Measurements from ENCODE around the gene MRPL54.

Gene MRPL54

DNA sequence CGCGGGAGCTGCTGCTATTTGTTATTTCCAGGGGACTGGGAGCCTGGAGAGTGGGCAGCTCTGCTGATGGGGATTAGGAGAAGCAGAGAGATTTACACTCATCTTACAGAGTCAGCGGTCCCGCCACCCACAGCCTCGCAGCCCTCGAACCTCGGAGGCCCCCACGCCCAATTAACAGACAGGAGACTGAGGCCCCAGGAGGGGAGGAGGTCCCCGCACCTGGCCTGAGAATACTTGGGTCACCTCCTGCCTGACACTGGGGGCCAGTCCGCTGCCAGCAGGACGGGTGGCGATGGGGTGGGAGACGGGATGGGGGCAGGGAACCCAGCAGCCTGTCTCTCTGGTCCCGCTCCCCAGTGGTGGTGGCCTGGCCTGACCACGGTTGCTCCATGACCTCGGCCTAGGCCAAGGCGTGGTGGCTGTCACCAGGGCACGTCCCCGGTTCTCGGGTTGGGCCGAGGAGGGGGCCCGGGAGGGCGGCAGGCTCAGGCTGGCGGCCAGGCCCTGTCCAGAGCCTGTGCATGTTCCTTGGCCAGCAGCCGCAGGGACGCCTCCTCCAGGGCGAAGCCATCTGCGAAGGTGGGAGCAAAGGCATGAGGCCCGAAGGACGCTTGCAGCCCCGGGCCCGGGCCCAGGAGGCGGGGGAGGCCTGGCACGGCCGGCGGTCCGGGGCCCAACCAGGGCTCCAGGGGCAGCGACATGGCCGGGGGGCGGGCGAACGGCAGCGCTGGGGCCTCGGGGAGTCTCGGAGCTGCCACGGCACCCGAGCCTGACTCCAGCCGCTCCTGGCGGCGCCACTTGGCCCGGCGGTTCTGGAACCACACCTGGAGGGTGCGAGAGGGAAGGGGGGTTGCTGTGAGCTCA lies 7.9 kb downstream of the MRPL54 start:
- no peak for DNase-seq

DNA sequence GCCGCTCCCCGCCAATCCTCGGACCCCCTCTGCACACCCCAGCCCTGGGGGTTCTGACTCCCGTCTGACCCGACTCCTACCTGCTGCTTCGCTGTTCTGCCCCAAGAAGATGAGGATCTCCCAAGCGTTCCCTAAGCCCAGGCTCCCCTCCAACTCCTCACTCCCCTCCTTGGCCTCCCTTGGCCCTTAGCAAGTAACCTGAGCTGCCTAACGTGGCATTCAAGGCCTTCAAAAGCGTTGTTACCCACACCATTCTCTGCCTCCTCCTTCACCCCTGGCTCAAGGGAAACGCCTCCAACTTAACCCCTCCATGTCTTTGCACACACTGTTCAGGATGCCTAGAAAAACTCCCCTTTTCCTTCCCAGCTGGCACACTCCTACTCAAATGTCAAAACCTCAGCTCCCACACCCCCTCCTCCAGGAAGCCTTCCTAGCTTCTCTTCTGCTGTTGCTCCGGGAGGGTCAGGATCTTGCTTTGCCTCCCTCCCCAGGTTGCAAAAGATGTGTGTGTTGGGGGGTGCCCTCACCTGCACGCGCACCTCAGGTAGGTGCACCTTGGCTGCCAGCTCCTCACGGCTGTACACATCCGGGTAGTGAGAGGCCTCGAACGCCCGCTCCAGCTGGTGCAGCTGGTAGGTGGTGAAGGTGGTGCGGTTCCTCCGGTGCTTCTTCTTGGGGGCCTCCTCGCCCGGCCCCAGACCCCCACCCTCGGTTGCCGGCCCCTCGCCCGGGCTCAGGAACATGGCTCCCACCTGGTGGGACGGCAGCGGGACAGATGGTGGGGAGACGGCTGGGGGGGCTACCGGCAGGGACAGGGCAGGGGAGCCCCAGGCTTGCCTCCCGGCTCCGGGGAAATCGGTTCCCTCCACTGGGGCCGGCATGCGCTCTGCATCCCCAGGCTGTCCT lies 8.8 kb downstream of the MRPL54 start:
- DNase-seq, result no peak

DNA sequence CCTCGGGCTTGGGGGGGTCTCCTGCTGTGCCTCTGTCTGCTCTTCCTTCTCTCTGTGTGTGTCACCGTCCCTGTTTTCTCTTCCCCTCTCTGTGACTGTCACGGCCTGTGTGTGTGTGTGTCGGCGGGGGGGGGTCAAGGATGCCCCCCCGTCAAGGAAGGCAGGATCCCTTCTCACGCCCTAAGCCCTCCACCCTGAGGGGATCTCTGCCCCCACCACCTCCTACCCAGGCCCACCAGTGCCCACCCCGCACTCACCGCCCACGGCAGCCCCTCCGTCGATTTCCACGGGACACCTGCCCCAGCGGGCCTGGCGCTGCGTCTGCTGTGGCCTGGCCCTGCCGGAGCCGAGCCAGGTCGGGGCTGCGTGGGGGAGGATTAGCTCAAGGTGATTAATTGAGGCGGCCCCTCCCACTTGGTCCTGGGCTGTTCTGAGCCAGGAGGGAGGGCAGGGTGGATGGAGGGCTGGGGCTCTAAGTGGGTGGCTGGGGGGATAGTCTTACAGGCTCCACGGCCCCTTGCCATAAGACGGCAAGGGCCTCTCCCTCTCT lies 9.5 kb downstream of the MRPL54 start, which contains the start of gene RAX2:
RAX2 (minus strand) TSS at position 323 of the 550 bp plus-strand sequence. CDS start 486 bp downstream, outside the sequence.
- DNase-seq, result no peak

DNA sequence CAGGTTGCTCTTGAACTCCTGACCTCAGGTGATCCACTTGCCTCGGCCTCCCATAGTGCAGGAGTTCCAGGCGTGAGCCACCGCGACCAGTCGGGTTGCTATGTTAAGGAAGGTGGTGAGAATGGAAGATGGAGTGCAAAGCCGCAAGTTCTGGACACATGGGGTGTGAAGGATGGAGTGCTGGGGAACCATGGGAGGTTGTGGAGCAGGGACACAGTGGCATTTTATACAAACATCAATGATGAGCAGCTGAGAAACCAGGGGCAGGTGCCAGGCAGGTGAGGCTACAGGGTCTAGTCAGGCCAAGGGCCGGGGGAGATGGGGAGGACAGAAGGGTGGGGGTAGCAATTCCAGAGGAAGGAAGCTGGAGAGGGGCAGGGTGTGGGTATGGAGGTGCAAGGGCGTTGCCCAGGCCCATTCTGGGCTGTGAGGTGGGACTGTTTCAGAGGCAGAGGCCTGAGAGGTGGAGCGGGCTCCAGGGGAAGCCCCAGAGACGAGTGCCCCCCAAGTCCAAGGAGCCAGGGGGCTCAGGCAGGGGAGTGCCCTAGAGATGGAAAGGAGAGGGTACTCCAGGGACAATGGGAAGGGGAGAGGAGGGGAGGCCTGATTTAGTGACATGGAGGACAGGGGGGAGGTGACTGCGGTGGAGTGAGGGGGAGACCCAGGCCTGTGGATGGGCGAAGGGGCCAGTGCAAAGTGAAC lies 11.5 kb downstream of the MRPL54 start:
- no peak for DNase-seq

DNA sequence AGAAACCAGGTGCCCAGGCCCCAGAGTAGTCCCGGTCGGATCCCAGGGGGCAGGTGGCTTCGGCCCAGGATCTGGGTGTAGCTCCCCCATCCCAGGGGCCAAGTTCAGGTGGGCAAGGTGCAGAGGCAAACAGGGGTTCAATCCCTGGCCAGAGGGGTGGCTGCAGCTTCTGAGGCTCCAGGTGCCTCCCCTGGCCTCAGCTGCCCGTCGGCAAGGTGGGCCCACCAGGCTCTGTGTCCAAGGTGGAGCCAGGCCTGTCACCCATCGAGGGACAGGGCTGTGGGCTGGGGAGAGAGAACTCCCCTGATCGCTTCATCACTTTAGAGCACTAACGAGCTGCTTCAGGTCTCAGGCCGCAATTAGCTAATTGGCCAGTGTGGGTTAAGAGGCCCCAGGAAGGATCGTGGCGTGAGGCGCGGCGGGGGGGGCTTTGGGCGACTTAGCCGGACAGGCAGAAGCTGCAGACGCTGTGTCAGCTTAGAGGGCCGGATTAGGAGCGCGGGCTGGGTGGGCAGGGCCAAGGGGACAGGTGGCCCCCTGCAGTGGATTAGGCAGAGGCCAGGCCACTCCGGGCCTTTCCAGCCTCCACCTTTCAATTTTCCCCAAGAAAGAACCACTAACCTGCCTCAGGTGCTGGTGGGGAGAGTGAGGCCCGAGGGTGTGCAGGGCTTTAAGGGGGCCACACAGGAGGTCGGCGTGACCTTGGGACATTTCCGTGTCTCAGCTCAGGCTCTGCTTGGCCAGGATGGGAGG lies 12.3 kb downstream of the MRPL54 start:
- no peak for DNase-seq

DNA sequence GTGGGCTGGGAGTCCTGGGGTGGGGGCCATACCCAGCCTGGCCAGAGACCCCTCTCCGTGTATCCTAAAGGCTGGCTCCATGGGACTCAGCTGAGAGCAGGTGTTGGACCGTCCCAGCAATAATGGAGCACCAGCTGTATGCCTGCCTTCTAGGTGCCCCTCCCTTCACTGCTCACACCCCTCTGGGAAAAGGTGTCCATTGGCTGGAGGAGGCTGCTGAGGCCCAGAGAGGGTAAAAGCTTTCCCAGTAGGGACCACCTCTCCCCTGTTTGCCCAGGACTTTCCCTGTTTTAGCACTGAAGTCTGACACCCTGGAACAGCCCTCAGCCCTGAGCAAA lies 12.9 kb downstream of the MRPL54 start:
- DNase-seq, result no peak

DNA sequence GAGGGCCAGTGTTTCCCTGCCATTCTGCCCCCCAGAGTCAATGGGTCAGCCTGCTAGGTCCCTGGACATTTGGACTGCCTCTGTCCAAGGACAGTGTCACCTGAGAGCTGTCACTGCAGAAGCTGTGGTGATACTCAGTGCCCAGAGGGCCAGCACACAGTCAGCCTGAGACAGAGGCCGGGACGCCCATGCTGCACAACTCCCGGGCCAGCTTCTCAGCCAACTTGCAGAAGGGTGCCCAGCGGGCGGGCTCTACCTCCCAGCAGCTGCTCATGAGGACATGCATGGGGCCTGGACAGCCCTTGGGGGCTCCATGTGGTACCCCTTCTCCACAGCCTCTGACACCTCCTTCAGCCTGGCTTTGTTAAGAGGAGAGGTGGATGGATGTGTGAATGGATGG lies 13.3 kb downstream of the MRPL54 start:
- no peak for DNase-seq

DNA sequence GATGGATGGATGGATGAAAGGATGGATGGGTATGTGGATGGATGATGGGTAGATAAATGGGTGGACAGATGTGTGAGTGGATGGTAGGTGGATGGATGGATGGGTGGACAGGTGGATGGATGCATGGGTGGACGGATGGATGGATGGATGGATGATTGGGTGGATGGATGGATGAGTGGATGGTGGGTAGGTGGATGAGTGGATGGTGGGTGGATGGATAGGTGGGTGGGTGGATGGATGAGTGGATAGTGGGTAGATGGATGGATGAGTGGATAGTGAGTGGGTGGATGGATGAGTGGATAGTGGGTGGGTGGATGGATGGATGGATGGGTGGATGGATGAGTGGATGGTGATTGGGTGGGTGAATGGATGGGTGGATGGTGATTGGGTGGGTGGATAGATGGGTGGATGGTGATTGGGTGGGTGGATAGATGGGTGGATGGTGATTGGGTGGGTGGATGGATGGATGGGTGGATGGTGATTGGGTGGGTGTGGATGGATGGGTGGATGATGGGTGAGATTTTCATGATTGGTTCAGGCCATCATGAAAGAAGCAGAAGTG lies 14.1 kb downstream of the MRPL54 start:
- no peak for DNase-seq

DNA sequence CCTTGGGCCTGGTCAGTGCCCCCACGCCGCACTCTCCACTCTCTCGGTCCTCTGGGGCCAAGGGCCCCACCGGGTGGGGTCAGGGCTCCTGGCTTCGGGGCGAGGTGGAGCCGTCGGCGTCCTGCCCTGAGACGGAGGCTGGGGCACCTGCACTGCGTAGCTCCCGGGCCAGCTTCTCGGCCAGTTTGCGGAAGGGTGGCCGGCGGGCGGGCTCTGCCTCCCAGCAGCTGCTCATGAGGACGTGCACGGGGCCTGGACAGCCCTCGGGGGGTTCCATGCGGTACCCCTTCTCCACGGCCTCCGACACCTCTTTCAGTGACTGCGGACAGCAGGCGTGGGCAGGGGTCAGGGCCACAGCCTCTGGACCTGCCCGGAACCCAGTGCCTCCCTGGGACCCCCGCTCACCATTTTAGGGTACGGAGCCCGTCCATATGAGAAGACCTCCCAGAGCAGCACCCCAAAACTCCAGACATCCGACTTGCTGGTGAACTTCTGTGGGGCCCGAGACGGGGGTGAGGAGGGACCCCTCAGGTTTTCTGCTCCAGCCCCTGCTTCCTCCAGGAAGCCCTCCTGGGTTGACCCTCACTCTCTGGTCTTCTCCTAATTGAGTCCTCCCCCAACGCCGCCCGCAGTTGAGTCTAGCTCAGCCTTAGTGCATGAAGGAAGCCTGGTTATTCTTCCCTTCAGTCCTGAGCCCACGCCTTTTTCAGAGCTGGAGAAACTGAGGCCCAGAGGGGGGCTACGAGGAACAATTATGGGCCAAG lies 15.8 kb downstream of the MRPL54 start:
- no peak for DNase-seq

DNA sequence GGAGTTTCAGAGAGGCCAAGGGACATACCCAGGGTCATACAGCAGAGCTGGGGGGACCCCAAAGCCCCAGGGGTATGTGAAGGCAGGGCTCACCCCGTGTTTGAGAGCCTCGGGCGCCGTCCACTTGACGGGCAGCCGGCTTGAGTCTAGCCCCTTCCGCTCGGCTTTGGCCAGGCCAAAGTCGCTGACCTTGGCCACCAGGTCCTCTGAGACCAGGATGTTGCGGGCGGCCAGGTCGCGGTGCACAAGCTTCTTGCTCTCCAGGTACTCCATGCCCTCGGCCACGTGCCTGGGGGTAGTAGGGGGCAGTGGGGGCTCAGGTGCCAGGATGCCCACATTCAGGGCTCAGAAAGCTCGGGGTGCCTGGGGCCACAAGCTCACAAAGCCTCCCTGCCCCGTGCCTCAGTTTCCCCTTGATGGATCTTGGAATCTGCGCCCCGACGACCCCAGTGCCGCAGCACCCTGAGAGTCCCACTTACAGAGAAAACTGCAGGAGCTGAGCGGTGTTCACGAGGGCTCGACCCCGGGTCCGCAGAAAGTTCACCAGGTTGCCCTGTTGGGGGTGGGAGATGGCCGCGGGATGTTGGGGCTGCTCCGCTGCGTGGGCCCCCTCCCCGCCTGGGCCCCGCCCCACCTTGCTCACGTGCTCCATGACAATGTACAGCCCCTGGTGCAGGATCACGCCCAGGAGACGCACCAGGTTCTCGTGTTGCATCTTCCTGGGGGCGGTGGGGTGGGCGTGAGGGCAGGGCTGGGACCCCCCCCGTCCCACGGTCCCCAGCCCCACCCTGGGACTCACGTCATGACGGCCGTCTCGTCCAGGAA lies 16.6 kb downstream of the MRPL54 start:
- no peak for DNase-seq

DNA sequence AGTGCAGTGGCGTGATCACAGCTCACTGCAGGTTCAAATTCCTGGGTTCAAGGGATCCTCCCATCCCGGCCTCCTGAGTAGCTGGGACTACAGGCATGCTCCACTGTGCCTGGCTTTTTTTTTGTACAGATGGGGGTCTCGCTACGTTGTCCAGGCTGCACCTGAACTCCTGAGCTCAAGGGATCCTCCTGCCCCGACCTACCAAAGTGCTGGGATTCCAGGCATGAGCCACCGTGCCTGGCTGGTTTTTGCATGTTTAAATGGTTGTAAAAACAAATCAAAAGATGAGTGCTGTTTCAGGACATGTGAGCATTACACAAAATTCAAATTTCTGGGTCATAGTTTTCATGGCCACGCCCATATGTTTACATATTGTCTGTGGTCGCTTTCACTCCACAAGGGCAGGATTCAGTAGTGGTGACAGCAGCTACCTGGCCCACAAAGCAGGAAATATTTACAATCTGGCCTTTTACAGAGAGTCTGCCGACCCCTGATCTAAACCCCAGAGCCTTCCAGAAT lies 18.4 kb downstream of the MRPL54 start:
- no peak for DNase-seq

DNA sequence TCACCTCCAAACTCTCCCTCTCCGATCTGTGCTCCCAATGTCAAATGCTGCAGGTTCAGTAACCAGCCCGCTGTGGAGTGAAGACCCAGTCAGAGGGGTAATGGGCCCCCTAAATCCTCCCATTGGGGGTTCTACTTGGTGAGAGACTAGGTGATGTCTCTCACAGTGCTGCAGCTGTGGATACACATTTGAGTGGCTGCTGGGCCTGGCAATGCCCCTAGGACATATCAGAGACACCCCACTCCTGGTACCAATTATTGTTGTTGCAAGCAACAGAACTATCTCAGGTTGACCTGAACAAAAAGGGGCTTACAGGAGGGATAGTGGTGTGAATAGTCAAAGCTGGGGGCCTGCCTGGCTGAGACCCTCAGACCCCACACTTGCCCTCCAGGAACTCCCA lies 19.1 kb downstream of the MRPL54 start:
- no peak for DNase-seq

DNA sequence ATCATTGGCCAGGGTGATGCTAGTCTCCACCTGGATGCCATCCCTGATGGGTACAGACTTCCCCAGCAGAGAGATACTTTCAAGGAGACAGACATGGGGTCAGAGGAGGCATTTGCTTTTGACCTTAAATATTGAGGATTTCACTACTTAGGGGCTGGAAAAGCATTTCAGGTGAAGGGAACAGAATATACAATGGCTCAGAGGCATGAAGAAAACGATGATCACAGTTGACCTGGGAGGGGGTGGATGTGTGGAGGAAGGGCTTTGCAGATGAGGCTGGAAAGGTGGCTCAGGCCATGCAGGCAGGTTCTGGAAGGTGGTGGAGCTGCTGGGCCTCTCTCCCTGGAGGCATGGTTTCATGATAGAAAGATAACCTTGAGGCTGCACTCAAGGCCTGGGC lies 19.8 kb downstream of the MRPL54 start:
- DNase-seq, result no peak

DNA sequence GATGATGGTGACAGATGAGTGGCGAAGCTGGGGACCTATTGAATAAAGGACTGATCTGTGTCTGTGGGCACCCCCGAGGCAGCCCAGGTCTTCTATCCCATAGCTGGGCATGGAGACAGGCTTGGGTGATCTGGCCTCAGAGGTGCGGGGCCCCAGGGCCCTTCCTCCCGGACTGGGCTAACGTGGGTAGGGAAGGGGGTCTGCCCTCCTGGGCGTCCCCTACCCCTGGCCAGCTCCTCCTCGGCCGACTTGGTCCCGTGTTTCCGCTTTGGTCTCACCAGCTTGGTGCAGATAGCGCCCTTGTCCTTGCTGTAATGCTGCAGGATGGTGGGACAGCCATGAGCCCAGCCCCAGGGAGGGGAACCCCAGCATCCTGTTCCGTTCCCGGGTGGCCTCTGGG lies 20.4 kb downstream of the MRPL54 start:
- DNase-seq, result no peak

DNA sequence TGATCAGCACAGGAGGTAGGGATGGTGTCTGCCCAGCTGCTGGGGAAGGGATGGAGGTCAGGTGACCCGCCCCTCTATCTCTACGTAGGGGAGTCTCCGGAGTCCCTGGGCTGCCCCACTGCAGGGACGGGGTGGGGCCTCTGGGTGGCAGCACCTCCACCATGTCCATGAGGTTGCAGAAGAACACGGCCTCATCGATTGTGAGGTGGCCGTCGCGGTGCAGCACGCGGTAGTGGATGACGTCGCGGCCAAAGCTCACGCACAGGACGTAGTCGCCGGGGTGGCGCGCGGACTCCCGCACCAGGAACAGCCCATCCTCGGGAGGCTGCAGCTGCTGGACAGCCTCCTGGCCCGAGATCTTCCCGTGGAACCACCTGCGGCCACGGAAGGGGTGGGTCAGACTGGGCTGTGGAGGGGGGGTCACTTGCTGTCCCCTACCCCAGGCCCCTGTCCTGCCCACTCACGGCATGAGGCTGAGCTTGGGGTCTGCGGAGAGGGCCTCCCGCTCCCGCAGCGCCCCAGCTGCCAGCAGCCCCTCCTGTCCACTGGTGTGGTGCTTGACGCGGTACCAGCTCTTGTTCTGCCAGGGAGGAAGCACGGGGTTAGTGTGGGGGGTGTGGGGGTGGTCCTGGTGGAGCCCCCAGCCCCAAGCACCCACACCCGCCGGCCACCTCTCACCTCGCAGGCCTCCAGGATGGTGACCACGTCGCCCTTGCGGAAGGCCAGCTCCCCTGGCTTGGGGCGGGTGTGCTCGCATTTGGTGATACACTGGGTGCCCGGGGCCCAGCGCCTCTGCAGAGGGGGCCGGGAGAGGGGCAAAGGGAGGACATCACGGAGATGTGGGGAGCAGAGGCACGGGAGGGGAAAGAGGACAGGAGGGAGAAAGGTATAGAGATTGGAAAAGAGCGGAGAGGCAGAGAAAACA lies 21.4 kb downstream of the MRPL54 start:
- DNase-seq, result peak; percentile 28

DNA sequence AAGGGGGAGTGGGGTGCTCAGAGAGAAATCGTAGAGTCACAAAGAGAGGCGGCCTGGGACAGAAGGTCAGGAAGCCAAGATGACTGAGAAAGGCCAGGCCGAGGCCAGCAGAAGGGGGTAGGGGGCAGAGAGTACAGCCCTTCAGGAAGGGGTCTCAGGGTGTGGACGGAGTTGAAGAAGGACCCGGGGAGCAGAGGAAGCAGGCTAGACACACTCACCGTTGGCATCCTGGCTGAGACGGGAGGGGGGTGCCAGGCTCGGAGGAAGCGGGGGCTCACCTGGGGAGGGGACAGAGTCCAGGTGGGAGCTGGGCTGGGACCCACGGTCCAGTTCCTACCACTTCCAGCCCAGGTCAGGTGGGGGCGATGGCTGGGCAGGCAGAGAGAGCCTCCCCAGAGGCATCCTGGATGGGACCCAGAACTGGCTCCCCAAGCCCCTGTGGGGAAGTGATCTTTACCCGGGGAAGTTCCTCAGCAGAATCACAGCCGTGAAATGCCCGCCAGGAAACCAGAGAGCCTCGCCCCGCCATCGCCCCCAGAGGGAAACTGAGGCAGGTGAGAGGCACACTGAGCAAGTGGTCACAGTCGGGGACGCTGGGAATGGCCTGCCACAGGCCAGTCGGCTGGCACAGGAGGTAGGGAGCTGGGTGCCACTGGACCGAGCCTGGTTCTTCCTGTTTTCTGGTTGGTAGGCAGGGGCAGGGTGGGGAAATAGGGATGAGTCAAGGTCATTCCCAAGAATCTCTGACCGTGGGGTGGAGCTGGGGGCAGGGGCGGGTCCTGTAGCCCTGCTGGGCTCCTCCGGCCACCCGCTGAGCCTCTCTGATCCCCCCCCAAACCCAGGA lies 22.3 kb downstream of the MRPL54 start:
- DNase-seq, result no peak

DNA sequence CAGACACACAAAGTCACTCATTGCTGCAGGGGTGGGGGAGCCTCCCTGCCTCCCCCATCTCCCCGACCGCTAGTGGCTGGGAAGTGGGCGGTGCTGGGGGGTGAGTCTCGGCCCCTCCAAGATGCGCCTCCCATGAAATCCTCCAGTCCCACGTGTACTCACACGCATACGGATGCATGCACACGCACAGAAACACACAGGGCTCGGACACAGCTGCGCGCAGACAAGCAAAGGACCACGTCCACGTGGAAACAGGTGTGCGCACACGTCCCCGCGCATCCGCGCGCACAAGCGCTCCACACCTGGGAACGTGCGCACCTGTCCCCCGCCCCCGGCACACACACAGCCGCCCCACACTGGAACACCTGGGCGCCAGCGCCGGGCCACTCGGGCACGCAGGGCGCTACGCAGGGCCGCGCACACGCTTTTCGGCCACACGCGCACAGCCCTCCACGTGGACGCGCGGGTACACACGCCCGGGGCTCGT lies 23.0 kb downstream of the MRPL54 start:
- DNase-seq, result no peak

Data from activated CD4-positive, alpha-beta T cell treated with anti-CD3 and anti-CD28 coated beads, Interleukin-2, amount 50 U/mL, for 1 hour (primary cell).